Astrocyte (in vitro differentiated cells and primary cell): Measurements from ENCODE around the gene CPNE1.

ENCODE experiments used
- EZH2 ChIP-seq: IDR thresholded peaks from 2 replicates; pipeline ENCODE4 v1.6.1; 2012; ENCODE audit warnings: mild to moderate bottlenecking, low read length, inconsistent platforms; ENCODE audit not compliant: insufficient read depth
- TF ChIP-seq, protein P1 (sequence below): IDR thresholded peaks from 2 replicates; pipeline ENCODE4 v1.5.1; 2011; ENCODE audit warnings: low read depth, mild to moderate bottlenecking, inconsistent platforms, low read length, moderate library complexity; ENCODE audit not compliant: insufficient read depth

DNA sequence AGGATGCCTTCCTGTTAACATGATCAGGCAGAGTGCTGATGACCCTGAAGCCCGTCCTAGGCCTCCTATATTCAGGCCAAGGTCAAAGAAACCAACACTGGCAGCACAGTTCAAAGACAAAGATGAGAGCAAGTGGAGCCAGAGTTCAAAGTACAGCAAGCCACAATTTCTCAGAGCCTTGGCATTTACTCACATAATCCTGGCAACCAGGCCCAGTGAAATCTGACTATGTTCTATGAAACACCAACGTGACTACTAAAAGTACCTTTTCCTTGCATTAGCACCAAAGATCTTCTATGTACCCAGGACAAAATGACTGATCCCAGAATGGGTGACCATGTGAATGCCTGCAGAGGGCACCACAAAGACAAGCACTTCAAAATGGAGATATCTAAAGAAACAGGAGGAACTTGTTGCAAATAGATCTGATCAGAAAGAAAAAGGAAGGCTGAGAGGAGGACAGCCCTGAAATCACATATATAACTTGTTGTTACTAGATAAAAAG lies 30.6 kb upstream of the CPNE1 start:
- TF ChIP-seq, protein P1, sequence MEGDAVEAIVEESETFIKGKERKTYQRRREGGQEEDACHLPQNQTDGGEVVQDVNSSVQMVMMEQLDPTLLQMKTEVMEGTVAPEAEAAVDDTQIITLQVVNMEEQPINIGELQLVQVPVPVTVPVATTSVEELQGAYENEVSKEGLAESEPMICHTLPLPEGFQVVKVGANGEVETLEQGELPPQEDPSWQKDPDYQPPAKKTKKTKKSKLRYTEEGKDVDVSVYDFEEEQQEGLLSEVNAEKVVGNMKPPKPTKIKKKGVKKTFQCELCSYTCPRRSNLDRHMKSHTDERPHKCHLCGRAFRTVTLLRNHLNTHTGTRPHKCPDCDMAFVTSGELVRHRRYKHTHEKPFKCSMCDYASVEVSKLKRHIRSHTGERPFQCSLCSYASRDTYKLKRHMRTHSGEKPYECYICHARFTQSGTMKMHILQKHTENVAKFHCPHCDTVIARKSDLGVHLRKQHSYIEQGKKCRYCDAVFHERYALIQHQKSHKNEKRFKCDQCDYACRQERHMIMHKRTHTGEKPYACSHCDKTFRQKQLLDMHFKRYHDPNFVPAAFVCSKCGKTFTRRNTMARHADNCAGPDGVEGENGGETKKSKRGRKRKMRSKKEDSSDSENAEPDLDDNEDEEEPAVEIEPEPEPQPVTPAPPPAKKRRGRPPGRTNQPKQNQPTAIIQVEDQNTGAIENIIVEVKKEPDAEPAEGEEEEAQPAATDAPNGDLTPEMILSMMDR: no peak
- TF ChIP-seq EZH2: no peak
